Stimulated activated CD8-positive, alpha-beta memory T cell treated with anti-CD3 and anti-CD28 coated beads, Interleukin-2, amount 100 ng/mL, for 1 hour (primary cell): ENCODE data around the gene PRUNE2.

Experiments used
- DNase-seq, 2 donors: peaks; one replicate each; pipeline ENCODE4 v3.0.0-alpha.2; 2020; ENCODE audit warnings: low read depth in 2 of 2

The PRUNE2 gene

GRCh38 chr9:76737154-76737902 is 168.6 kb downstream of the PRUNE2 start:
- DNase-seq = no peak

- no peak for DNase-seq
Measured at GRCh38 chr9:76734716-76735115, 171.2 kb downstream of the PRUNE2 start.

GRCh38 chr9:76733096-76733495 is 172.8 kb downstream of the PRUNE2 start:
- no peak for DNase-seq

- DNase-seq = no peak
Measured at GRCh38 chr9:76732341-76732958, 173.5 kb downstream of the PRUNE2 start.

GRCh38 chr9:76730801-76731200 is 175.1 kb downstream of the PRUNE2 start:
- no peak for DNase-seq

- DNase-seq = no peak
Measured at GRCh38 chr9:76729980-76730737, 175.8 kb downstream of the PRUNE2 start.

GRCh38 chr9:76729116-76729515 is 176.8 kb downstream of the PRUNE2 start:
- DNase-seq = no peak

GRCh38 chr9:76725885-76726284 is 180.0 kb downstream of the PRUNE2 start:
- DNase-seq = no peak

- DNase-seq = no peak
Measured at GRCh38 chr9:76725011-76725546, 180.8 kb downstream of the PRUNE2 start.

GRCh38 chr9:76720245-76720644 is 185.7 kb downstream of the PRUNE2 start:
- DNase-seq = no peak

- DNase-seq = no peak
Measured at GRCh38 chr9:76718166-76718565, 187.7 kb downstream of the PRUNE2 start.

GRCh38 chr9:76717613-76718012 is 188.3 kb downstream of the PRUNE2 start:
- no peak for DNase-seq

- no peak for DNase-seq
Measured at GRCh38 chr9:76717176-76717575, 188.7 kb downstream of the PRUNE2 start.

- DNase-seq = no peak
Measured at GRCh38 chr9:76716085-76716672, 189.7 kb downstream of the PRUNE2 start.

GRCh38 chr9:76713381-76713780 is 192.5 kb downstream of the PRUNE2 start:
- no peak for DNase-seq

- no peak for DNase-seq
Measured at GRCh38 chr9:76709020-76709419, 196.9 kb downstream of the PRUNE2 start.

GRCh38 chr9:76707510-76707909 is 198.4 kb downstream of the PRUNE2 start:
- no peak for DNase-seq

GRCh38 chr9:76704593-76705204 is 201.2 kb downstream of the PRUNE2 start:
- DNase-seq = no peak

- no peak for DNase-seq
Measured at GRCh38 chr9:76703270-76703669, 202.6 kb downstream of the PRUNE2 start.

GRCh38 chr9:76701441-76702039 is 204.4 kb downstream of the PRUNE2 start:
- DNase-seq = no peak

- DNase-seq = no peak
Measured at GRCh38 chr9:76700916-76701315, 205.0 kb downstream of the PRUNE2 start.
